BJ (cell line): ENCODE data around the gene ZC3H4. TPM values are rescaled to one million over a fixed set of nuclear protein-coding genes. Genes with fewer than 3 reads are reported as not detected.

Source experiments
- CTCF ChIA-PET: fragments of 350-600 bp; formaldehyde crosslinking; extraction: SDS; loops from one replicate; lab custom pipeline; 2021; ENCODE audit warnings: antibody characterized with exemption, inconsistent platforms; lab: Yijun Ruan, JAX
- POLR2A ChIA-PET: fragments of 300-600 bp; sonication (Branson Sonifier 250); formaldehyde crosslinking; extraction: SDS; loops from one replicate; lab custom pipeline; 2021; ENCODE audit warnings: antibody characterized with exemption; lab: Charles Lee
- DNase-seq: peaks from one replicate; pipeline ENCODE4 v3.0.0-alpha.2; 2011; ENCODE audit warnings: low read depth
- H3K27me3 ChIP-seq: 2 replicates; pipeline ENCODE4 v1.6.0; 2011; ENCODE audit warnings: low read length; ENCODE audit not compliant: control insufficient read depth, insufficient read depth
- H3K36me3 ChIP-seq: 2 replicates; pipeline ENCODE4 v1.5.1; 2011; ENCODE audit warnings: low read length; ENCODE audit not compliant: control insufficient read depth, insufficient read depth
- H3K4me3 ChIP-seq: 2 replicates; pipeline ENCODE4 v1.5.1; 2011; ENCODE audit warnings: low read depth, mild to moderate bottlenecking, control low read depth, low read length
- CTCF ChIP-seq: IDR thresholded peaks from 2 replicates; pipeline ENCODE4 v1.5.1; 2011; ENCODE audit warnings: low read depth, mild to moderate bottlenecking, control low read depth, inconsistent platforms, low read length, moderate library complexity; ENCODE audit not compliant: insufficient read depth
- polyA plus RNA-seq: library from polyadenylated mRNA; depleted of rRNA; stranded (reverse); fragments of >200 nt; gene quantifications from 2 replicates; pipeline ENCODE4 v1.2.3, GENCODE V29; 2011

ZC3H4 gene
- polyA plus RNA-seq, 1 experiment: 4.3 TPM

- Histone ChIP-seq H3K36me3 (peaks cover 6% of the 10 kb centered on the region; the same call in 1 of the 2 replicates), H3K4me3 (no peak overlapping the region), H3K27me3 (no peaks in the 10 kb centered on the region)
- ChIA-PET CTCF (interaction anchor here (0.5 to 23.3 kb wide), 2 partner anchors 26 to 93 kb away, joined by 7 to 339 read pairs; no protein-coding TSS in a partner anchor), POLR2A (no interaction called here)
- no peak for TF ChIP-seq CTCF
- no peak for DNase-seq
These were observed 38.6 kb upstream of the ZC3H4 start for GRCh38 chr19:47152205-47152604.

- no peaks in the 10 kb centered on the region for H3K27me3 ChIP-seq
- peaks cover 6% of the 10 kb centered on the region; the same call in 1 of the 2 replicates for H3K36me3 ChIP-seq
- no peak for TF ChIP-seq CTCF
- POLR2A ChIA-PET: no interaction called here
- H3K4me3 ChIP-seq: no peak overlapping the region
- DNase-seq: no peak
- CTCF ChIA-PET: interaction anchor here (23.3 kb wide), 1 partner anchor 94 kb away, joined by 339 read pairs; no protein-coding TSS in a partner anchor
These were observed 38.1 kb upstream of the ZC3H4 start for GRCh38 chr19:47151627-47152026.

GRCh38 chr19:47146920-47147319, 33.3 kb upstream of the ZC3H4 start:
- DNase-seq: no peak
- Histone ChIP-seq H3K27me3 (no peaks in the 10 kb centered on the region), H3K36me3 (peaks cover 14% of the 10 kb centered on the region), H3K4me3 (no peak overlapping the region)
- no peak for TF ChIP-seq CTCF
- CTCF ChIA-PET: interaction anchor here (2.2 to 23.3 kb wide), 2 partner anchors 64 to 99 kb away, joined by 11 to 339 read pairs; no protein-coding TSS in a partner anchor
- POLR2A ChIA-PET: no interaction called here

- no peak for TF ChIP-seq CTCF
- no peak overlapping the region for H3K4me3 ChIP-seq
- peaks cover 11% of the 10 kb centered on the region for H3K36me3 ChIP-seq
- ChIA-PET POLR2A (no interaction called here), CTCF (interaction anchor here (0.7 to 23.3 kb wide), 8 partner anchors 9 to 134 kb away, joined by 3 to 339 read pairs (median 4); no protein-coding TSS in a partner anchor)
- DNase-seq: no peak
- H3K27me3 ChIP-seq: no peaks in the 10 kb centered on the region
These were observed 32.3 kb upstream of the ZC3H4 start for GRCh38 chr19:47145639-47146486.

GRCh38 chr19:47144630-47145029, 31.1 kb upstream of the ZC3H4 start:
- no peak for DNase-seq
- POLR2A ChIA-PET: no interaction called here
- CTCF ChIA-PET: interaction anchor here (1.2 to 23.3 kb wide), 8 partner anchors 10 to 131 kb away, joined by 3 to 339 read pairs (median 5); no protein-coding TSS in a partner anchor

More at GRCh38 chr19:47144630-47145029, 31.1 kb upstream of the ZC3H4 start:
- TF ChIP-seq CTCF: no peak
- H3K4me3 ChIP-seq: no peak overlapping the region
- no peaks in the 10 kb centered on the region for H3K27me3 ChIP-seq
- H3K36me3 ChIP-seq: peaks cover 13% of the 10 kb centered on the region
